Keratinocyte (primary cell): ENCODE data around the gene DFFB. TPM values are rescaled to one million over a fixed set of nuclear protein-coding genes. Genes with fewer than 3 reads are reported as not detected.

Experiments used
- DNase-seq: peaks from one replicate; pipeline ENCODE4 v3.0.0-alpha.2; 2011; ENCODE audit warnings: low read depth, missing footprints, low spot score
- FAIRE-seq: peaks from 2 replicates; lab custom pipeline; 2011; peaks lifted over from hg19 to GRCh38; lab: Jason Lieb, UNC
- H2AFZ ChIP-seq: 2 replicates; pipeline ENCODE4 v1.6.0; 2012; ENCODE audit warnings: low read length, control low read depth, inconsistent platforms; ENCODE audit not compliant: control insufficient read depth
- H3K27ac ChIP-seq: 2 replicates; pipeline ENCODE4 v1.5.1; 2011; ENCODE audit warnings: low read length; ENCODE audit not compliant: control insufficient read depth, insufficient read depth
- H3K27me3 ChIP-seq: 3 replicates; pipeline ENCODE4 v1.6.0; 2011; ENCODE audit warnings: low read length; ENCODE audit not compliant: control insufficient read depth, insufficient read depth; ENCODE audit errors: extremely low read depth
- H3K36me3 ChIP-seq, 2 experiments: 2 replicates in 1 of 2; 3 replicates in 1 of 2; pipeline ENCODE4 v1.5.1; 2011; ENCODE audit warnings: low read length in 2 of 2, mild to moderate bottlenecking in 1 of 2; ENCODE audit not compliant: control insufficient read depth in 2 of 2, insufficient read depth in 2 of 2; ENCODE audit errors: extremely low read depth in 1 of 2
- H3K4me1 ChIP-seq: 3 replicates; pipeline ENCODE4 v1.5.1; 2011; ENCODE audit warnings: low read length; ENCODE audit not compliant: control insufficient read depth, insufficient read depth; ENCODE audit errors: extremely low read depth
- H3K4me2 ChIP-seq: 3 replicates; pipeline ENCODE4 v1.6.0; 2011; ENCODE audit warnings: low read depth, low read length; ENCODE audit not compliant: control insufficient read depth, insufficient read depth; ENCODE audit errors: extremely low read depth
- H3K4me3 ChIP-seq, 3 experiments: fragments of 200-600 bp in 1 of 3; sonication (generic) in 1 of 3; 2 replicates in 2 of 3; 3 replicates in 1 of 3; pipeline ENCODE4 v1.5.1; 2011 to 2016; ENCODE audit warnings: low read length in 3 of 3, mild to moderate bottlenecking in 3 of 3, control low read depth in 2 of 3, inconsistent platforms in 1 of 3, low read depth in 1 of 3, mixed read lengths in 1 of 3, mixed run types in 1 of 3, moderate library complexity in 1 of 3; ENCODE audit not compliant: control insufficient read depth in 2 of 3, insufficient read depth in 2 of 3; ENCODE audit errors: extremely low read depth in 1 of 3
- H3K79me2 ChIP-seq: 2 replicates; pipeline ENCODE4 v1.6.0; 2012; ENCODE audit warnings: low read length; ENCODE audit not compliant: control insufficient read depth, insufficient read depth
- H3K9ac ChIP-seq: 3 replicates; pipeline ENCODE4 v1.6.0; 2011; ENCODE audit warnings: low read length; ENCODE audit not compliant: control insufficient read depth, insufficient read depth; ENCODE audit errors: extremely low read depth
- H3K9me1 ChIP-seq: 3 replicates; pipeline ENCODE4 v1.6.0; 2011; ENCODE audit warnings: low read length; ENCODE audit not compliant: control insufficient read depth, insufficient read depth; ENCODE audit errors: extremely low read depth
- H3K9me3 ChIP-seq: 2 replicates; pipeline ENCODE4 v1.5.1; 2012; ENCODE audit warnings: low read depth, low read length; ENCODE audit not compliant: control insufficient read depth
- H4K20me1 ChIP-seq: 3 replicates; pipeline ENCODE4 v1.6.0; 2011; ENCODE audit warnings: low read length; ENCODE audit not compliant: control insufficient read depth, insufficient read depth; ENCODE audit errors: extremely low read depth
- EZH2 ChIP-seq: IDR thresholded peaks from one replicate; pipeline ENCODE4 v1.6.1; 2012; ENCODE audit warnings: inconsistent platforms, mild to moderate bottlenecking, low read length, moderate library complexity
- dilution Hi-C: fragments of 300-500 bp; cut with MboI; formaldehyde crosslinking; loops from one replicate; pipeline ENCODE4 v1.7.0; 2020; ENCODE audit warnings: low sequenced_read_pairs; ENCODE audit not compliant: extremely low pct_ligation_motif_present
- polyA plus RNA-seq, 5 experiments: library from polyadenylated mRNA; depleted of rRNA in 3 of 5; stranded (reverse) in 3 of 5; stranded (forward) in 1 of 5; unstranded in 1 of 5; fragments of >200 nt; gene quantifications; 1 replicate in 1 of 5; 2 replicates in 3 of 5; 3 replicates in 1 of 5; pipeline versions ENCODE4 v1.2.1 to v1.2.3, GENCODE V29; 2011 to 2012; ENCODE audit warnings: missing spikeins in 2 of 5, low read depth in 1 of 5, low replicate concordance in 1 of 5
- TF ChIP-seq, protein P1 (sequence below), 3 experiments: IDR thresholded peaks in 1 of 3; conservative IDR thresholded peaks in 1 of 3; optimal IDR thresholded peaks in 1 of 3; 2 replicates in 2 of 3; 3 replicates in 1 of 3; pipeline versions ENCODE3 to v1.5.1; 2011; ENCODE audit warnings: low read length in 3 of 3, mild to moderate bottlenecking in 3 of 3, moderate library complexity in 2 of 3, control low read depth in 1 of 3, inconsistent platforms in 1 of 3; ENCODE audit not compliant: insufficient read depth in 2 of 3; ENCODE audit errors: extremely low read depth in 1 of 3

The DFFB gene
- polyA plus RNA-seq, 1 donor (not counting 4 experiments of a cell fraction or from before 2014, with no cell fraction given), result 5.2 TPM

DNA sequence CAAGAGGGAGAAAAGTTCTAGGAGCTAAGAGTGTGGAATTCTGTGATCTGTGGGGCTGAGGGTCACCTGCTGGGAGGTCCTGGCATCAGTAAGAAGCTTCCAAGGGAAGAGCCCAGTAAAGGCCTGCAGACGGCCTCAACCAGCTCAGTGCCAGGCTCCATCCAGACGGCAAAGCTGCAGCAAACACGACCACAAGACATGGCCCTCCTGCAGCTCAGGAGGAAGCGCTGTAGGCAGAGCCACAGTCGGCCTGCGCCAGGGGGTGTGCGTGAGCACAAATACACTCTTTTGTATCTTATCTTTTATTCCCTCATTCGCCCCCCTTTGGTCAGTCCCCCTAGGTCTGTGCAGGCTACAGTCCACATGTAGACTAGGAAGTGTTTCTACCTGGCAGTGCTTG, 29.4 kb downstream of the DFFB start:
- no peaks in the 10 kb centered on the region for H4K20me1 ChIP-seq
- FAIRE-seq, result no peak
- H3K9ac ChIP-seq, result no peak overlapping the region
- no peak overlapping the region for H3K4me3 ChIP-seq
- no peaks in the 10 kb centered on the region for H3K9me3 ChIP-seq
- no peak overlapping the region for H3K27ac ChIP-seq
- TF ChIP-seq, protein P1, sequence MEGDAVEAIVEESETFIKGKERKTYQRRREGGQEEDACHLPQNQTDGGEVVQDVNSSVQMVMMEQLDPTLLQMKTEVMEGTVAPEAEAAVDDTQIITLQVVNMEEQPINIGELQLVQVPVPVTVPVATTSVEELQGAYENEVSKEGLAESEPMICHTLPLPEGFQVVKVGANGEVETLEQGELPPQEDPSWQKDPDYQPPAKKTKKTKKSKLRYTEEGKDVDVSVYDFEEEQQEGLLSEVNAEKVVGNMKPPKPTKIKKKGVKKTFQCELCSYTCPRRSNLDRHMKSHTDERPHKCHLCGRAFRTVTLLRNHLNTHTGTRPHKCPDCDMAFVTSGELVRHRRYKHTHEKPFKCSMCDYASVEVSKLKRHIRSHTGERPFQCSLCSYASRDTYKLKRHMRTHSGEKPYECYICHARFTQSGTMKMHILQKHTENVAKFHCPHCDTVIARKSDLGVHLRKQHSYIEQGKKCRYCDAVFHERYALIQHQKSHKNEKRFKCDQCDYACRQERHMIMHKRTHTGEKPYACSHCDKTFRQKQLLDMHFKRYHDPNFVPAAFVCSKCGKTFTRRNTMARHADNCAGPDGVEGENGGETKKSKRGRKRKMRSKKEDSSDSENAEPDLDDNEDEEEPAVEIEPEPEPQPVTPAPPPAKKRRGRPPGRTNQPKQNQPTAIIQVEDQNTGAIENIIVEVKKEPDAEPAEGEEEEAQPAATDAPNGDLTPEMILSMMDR (optimal IDR thresholded peaks at IDR 0.05 in 1 of 3, IDR thresholded peaks at IDR 0.05 in 1 of 3, conservative IDR thresholded peaks at IDR 0.05 in 1 of 3; ENCODE audit: extremely low read depth in 1 of 3, insufficient read depth in 2 of 3, low read length in 3 of 3), result no peak
- TF ChIP-seq EZH2, result no peak
- no peaks in the 10 kb centered on the region for H3K27me3 ChIP-seq
- dilution Hi-C loops, result no loop called here
- no peak overlapping the region for H3K4me2 ChIP-seq
- no peaks in the 10 kb centered on the region for H3K9me1 ChIP-seq
- DNase-seq, result no peak
- no peaks in the 10 kb centered on the region for H3K4me1 ChIP-seq
- H3K36me3 ChIP-seq, result peaks cover 22 to 23% of the 10 kb centered on the region in 2 experiments
- peaks cover 2% of the 10 kb centered on the region for H3K79me2 ChIP-seq
- H2AFZ ChIP-seq, result no peak overlapping the region

DNA sequence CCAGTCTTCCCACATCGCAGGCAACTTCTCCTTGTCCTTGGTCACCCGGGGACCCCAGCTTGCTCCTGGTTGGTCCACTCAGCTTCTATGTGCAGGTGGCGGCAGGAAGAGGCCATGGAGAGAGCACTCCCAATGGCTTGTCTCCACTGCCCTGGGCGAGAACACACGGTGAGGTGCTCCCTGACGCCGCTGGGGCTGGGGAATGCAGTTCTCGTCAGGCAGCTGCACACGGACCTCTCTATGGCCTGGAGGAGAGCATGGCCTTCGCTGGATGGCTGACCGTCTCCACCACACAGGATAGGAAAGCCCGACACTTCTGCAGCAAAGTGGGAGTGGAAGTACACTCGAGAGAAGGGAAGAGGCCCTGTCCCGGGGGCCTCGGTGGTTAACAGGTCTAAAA, 31.0 kb downstream of the DFFB start:
- no peak for FAIRE-seq
- no peak overlapping the region for H3K9ac ChIP-seq
- peaks cover 22 to 25% of the 10 kb centered on the region in 2 experiments for H3K36me3 ChIP-seq
- H3K27me3 ChIP-seq, result no peaks in the 10 kb centered on the region
- H3K4me2 ChIP-seq, result no peak overlapping the region
- H3K27ac ChIP-seq, result no peak overlapping the region
- H2AFZ ChIP-seq, result no peak overlapping the region
- no peaks in the 10 kb centered on the region for H3K9me1 ChIP-seq
- dilution Hi-C loops, result no loop called here
- no peaks in the 10 kb centered on the region for H3K4me1 ChIP-seq
- peaks cover 2% of the 10 kb centered on the region for H3K79me2 ChIP-seq
- no peak for DNase-seq
- H3K4me3 ChIP-seq, result no peak overlapping the region
- H4K20me1 ChIP-seq, result no peaks in the 10 kb centered on the region
- TF ChIP-seq EZH2, result no peak
- no peaks in the 10 kb centered on the region for H3K9me3 ChIP-seq

DNA sequence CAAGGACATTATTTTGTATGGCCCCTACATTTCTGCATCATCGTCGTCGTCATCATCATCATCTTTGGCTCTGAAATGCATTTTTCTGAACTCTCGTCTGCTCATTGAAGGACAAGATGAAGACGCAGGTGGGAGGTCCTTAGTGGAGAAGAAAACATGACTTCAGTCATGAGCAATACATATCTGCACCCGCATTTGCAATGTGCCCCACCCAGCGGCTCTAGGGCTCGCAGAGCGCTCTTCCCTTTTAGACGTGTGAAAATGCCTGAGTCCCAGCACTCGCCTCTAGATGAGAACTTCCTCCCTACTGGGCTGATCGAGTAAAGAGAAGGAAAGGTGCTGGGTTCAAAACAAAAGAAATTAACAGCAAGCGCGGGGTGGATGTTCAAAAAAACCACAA, 32.7 kb downstream of the DFFB start:
- Histone ChIP-seq H3K9ac (no peak overlapping the region), H3K9me3 (no peaks in the 10 kb centered on the region), H2AFZ (no peak overlapping the region), H3K79me2 (peaks cover 13% of the 10 kb centered on the region), H3K4me1 (no peaks in the 10 kb centered on the region), H3K4me3 (no peak overlapping the region), H3K27ac (no peak overlapping the region), H3K4me2 (no peak overlapping the region), H3K27me3 (no peaks in the 10 kb centered on the region), H4K20me1 (no peaks in the 10 kb centered on the region), H3K36me3 (peaks cover 20 to 27% of the 10 kb centered on the region in 2 experiments), H3K9me1 (no peaks in the 10 kb centered on the region)
- DNase-seq, result no peak
- dilution Hi-C loops, result no loop called here
- FAIRE-seq, result no peak
- no peak for TF ChIP-seq EZH2
